ENCODE results near the gene GLE1. TPM values are rescaled to one million over a fixed set of nuclear protein-coding genes. Genes with fewer than 3 reads are reported as not detected.

Gene GLE1
- total RNA-seq, 1 donor from 2014 or later, result 17.5 TPM

DNA sequence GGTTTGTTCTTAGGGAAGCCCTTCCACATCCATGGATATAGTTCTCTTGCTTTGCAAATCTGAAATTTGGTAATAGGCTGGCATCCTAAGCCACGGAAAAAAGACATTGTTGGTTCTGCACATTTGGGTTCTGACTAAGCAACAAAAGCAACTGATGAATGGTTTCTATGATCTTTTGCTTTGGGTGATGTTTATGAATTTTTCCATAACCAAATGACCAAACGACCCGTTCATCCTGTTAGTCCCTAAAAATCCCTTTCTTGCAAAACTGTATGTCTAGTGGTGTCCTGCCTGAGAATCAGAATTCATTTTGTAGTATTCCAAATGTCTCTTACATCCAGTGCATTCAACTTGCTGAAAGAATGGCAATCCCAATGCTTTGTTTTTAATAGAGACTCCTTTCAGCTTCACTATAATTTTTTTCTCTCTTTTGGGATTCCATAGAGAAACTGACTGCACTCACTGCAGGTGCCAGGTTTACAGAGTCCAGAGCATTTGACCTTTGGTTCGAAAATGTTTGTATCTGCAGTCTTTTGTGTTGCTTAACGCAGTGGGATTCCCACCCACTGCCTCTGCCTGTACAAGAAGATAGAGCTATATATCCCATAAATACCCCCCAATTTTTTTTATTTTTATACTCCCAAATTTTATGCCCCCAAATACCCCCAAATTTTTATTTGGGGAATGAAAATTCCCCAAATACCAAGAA lies 52.6 kb downstream of the GLE1 start:
- no peaks in the 10 kb centered on the region for H3K9me3 Mint-ChIP-seq (ENCODE audit: unreplicated experiment)
- H3K79me2 ChIP-seq (ENCODE audit: insufficient read depth, low read length), result peaks cover 92% of the 10 kb centered on the region
- H2AFZ ChIP-seq (ENCODE audit: low read depth, low read length), result no peak overlapping the region
- H3K27me3 ChIP-seq (ENCODE audit: insufficient read depth, low read length), result no peaks in the 10 kb centered on the region
- no peak overlapping the region for H3K9ac ChIP-seq (ENCODE audit: low read length)
- H3K4me2 ChIP-seq (ENCODE audit: low read length), result peak overlapping the region; percentile 16
- H3K4me3 ChIP-seq (ENCODE audit: insufficient read depth, low read depth, low read length), result no peak overlapping the region
- TF ChIP-seq EZH2 (IDR thresholded peaks at IDR 0.05; ENCODE audit: insufficient read depth, low read length), result no peak
- H3K4me3 Mint-ChIP-seq (ENCODE audit: unreplicated experiment), result no peak overlapping the region
- H3K27ac Mint-ChIP-seq (ENCODE audit: unreplicated experiment), result no peak overlapping the region
- H3K36me3 ChIP-seq (ENCODE audit: insufficient read depth, low read length), result peaks cover 3% of the 10 kb centered on the region
- peaks cover 86% of the 10 kb centered on the region for H4K20me1 ChIP-seq (ENCODE audit: insufficient read depth, low read length)
- no peaks in the 10 kb centered on the region for H3K9me3 ChIP-seq (ENCODE audit: insufficient read depth, low read depth, low read length)
- FAIRE-seq, result no peak
- peaks cover 48% of the 10 kb centered on the region for H3K4me1 ChIP-seq (ENCODE audit: insufficient read depth, low read length)
- DNase-seq (ENCODE audit: low read depth), result no peak
- H3K36me3 Mint-ChIP-seq (ENCODE audit: low read depth, unreplicated experiment), result peaks cover 5% of the 10 kb centered on the region
- no peak overlapping the region for H3K27ac ChIP-seq (ENCODE audit: low read depth, low read length)
- H3K27me3 Mint-ChIP-seq (ENCODE audit: low read depth, unreplicated experiment), result no peaks in the 10 kb centered on the region
- peaks cover 28% of the 10 kb centered on the region for H3K4me1 Mint-ChIP-seq (ENCODE audit: low read depth, unreplicated experiment)

DNA sequence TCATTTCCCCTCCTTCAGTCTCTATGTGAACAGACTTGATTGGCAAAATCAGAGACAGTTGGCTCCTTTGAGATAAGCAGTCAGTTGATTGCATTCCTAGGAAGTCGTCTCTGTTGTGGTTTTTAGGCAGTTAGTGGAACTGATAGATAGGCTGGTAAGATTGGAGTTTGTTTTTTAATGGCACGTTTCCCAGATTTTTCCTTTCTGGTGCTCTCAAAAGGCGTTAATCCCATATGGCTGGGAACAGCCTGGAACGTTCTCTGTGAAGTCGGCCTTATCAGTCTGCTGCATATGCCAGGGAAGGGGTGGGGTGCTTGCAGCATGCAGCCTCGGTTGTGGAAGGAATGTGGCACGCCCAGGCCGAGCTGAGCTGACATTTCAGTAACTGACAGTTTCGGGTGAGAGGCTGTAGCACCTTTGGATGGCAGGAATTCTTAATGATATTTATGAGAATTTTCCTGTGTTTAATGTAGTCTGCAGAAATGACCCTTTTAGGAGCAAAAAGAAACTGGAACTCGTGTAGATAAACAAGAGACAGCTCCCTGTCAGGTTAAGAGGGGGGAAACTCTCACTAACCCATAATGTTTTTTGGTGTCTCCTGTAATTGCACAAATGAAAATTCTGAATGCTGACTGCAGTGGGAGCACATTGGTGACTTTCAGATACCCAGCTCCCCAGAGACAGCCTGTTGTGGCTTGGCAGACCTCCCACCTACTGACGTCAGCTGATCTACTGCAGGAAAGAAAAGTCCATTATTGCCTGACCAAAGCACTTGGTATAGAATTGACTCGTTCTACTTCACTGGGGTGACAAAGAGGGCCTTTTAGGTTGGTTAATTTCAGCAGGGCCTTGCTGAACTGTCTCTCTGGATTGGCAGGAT lies 54.2 kb downstream of the GLE1 start:
- H3K4me2 ChIP-seq (ENCODE audit: low read length), result peak overlapping the region; percentile 76
- peak overlapping the region; percentile 35 for H3K4me3 ChIP-seq (ENCODE audit: insufficient read depth, low read depth, low read length)
- peak overlapping the region; percentile 67 for H3K27ac ChIP-seq (ENCODE audit: low read depth, low read length)
- no peak for TF ChIP-seq EZH2 (IDR thresholded peaks at IDR 0.05; ENCODE audit: insufficient read depth, low read length)
- TF ChIP-seq CTCF (IDR thresholded peaks at IDR 0.05; ENCODE audit: insufficient read depth, low read depth, low read length), result no peak
- H3K79me2 ChIP-seq (ENCODE audit: insufficient read depth, low read length), result peaks cover 93% of the 10 kb centered on the region
- H3K9me3 ChIP-seq (ENCODE audit: insufficient read depth, low read depth, low read length), result no peaks in the 10 kb centered on the region
- Mint-ChIP-seq H3K27me3 (ENCODE audit: low read depth, unreplicated experiment) (no peaks in the 10 kb centered on the region), H3K9me3 (ENCODE audit: unreplicated experiment) (no peaks in the 10 kb centered on the region), H3K27ac (ENCODE audit: unreplicated experiment) (peak overlapping the region; percentile 89), H3K4me3 (ENCODE audit: unreplicated experiment) (peak overlapping the region; percentile 76), H3K36me3 (ENCODE audit: low read depth, unreplicated experiment) (peaks cover 13% of the 10 kb centered on the region), H3K4me1 (ENCODE audit: low read depth, unreplicated experiment) (peaks cover 31% of the 10 kb centered on the region)
- H3K27me3 ChIP-seq (ENCODE audit: insufficient read depth, low read length), result no peaks in the 10 kb centered on the region
- peak overlapping the region; percentile 63 for H3K9ac ChIP-seq (ENCODE audit: low read length)
- H3K4me1 ChIP-seq (ENCODE audit: insufficient read depth, low read length), result peaks cover 48% of the 10 kb centered on the region
- peak; percentile 93 for DNase-seq (ENCODE audit: low read depth)
- peaks cover 91% of the 10 kb centered on the region for H4K20me1 ChIP-seq (ENCODE audit: insufficient read depth, low read length)
- peaks cover 7% of the 10 kb centered on the region for H3K36me3 ChIP-seq (ENCODE audit: insufficient read depth, low read length)
- H2AFZ ChIP-seq (ENCODE audit: low read depth, low read length), result no peak overlapping the region
- FAIRE-seq, result no peak

GRCh38 chr9:128565578-128565977 lies 61.1 kb downstream of the GLE1 start:
- Mint-ChIP-seq H3K36me3 (ENCODE audit: low read depth, unreplicated experiment) (peaks cover 27% of the 10 kb centered on the region), H3K27me3 (ENCODE audit: low read depth, unreplicated experiment) (no peaks in the 10 kb centered on the region), H3K4me3 (ENCODE audit: unreplicated experiment) (no peak overlapping the region), H3K4me1 (ENCODE audit: low read depth, unreplicated experiment) (peaks cover 15% of the 10 kb centered on the region), H3K27ac (ENCODE audit: unreplicated experiment) (peak overlapping the region; percentile 14), H3K9me3 (ENCODE audit: unreplicated experiment) (no peaks in the 10 kb centered on the region)
- DNase-seq (ENCODE audit: low read depth) (no peak), FAIRE-seq (no peak)
- Histone ChIP-seq H3K27me3 (ENCODE audit: insufficient read depth, low read length) (no peaks in the 10 kb centered on the region), H4K20me1 (ENCODE audit: insufficient read depth, low read length) (peaks cover 87% of the 10 kb centered on the region), H2AFZ (ENCODE audit: low read depth, low read length) (no peak overlapping the region), H3K9me3 (ENCODE audit: insufficient read depth, low read depth, low read length) (no peaks in the 10 kb centered on the region), H3K4me1 (ENCODE audit: insufficient read depth, low read length) (no peaks in the 10 kb centered on the region), H3K36me3 (ENCODE audit: insufficient read depth, low read length) (peaks cover 35% of the 10 kb centered on the region), H3K79me2 (ENCODE audit: insufficient read depth, low read length) (peaks cover 84% of the 10 kb centered on the region), H3K9ac (ENCODE audit: low read length) (no peak overlapping the region), H3K4me3 (ENCODE audit: insufficient read depth, low read depth, low read length) (no peak overlapping the region), H3K27ac (ENCODE audit: low read depth, low read length) (no peak overlapping the region), H3K4me2 (ENCODE audit: low read length) (no peak overlapping the region)
- no peak for TF ChIP-seq CTCF (IDR thresholded peaks at IDR 0.05; ENCODE audit: insufficient read depth, low read depth, low read length)

Data from astrocyte (in vitro differentiated cells and primary cell).